GM13977 (cell line): ENCODE data around the gene P3H1.

Experiments
- DNase-seq: peaks from one replicate; pipeline ENCODE4 v3.0.0; 2012; ENCODE audit warnings: low spot score
- CTCF ChIP-seq: IDR thresholded peaks from 2 replicates; pipeline ENCODE4 v1.5.1; 2012; ENCODE audit warnings: mild to moderate bottlenecking, control low read depth; ENCODE audit not compliant: insufficient read depth; ENCODE audit errors: extremely low read depth, missing control alignments
- in situ Hi-C: fragments of 300-500 bp; cut with MboI; formaldehyde crosslinking; loops from one replicate; pipeline ENCODE4 v1.12.0; 2022; ENCODE audit warnings: low sequenced_read_pairs, low pct_unique_long_range_greater_than_20kb, mixed read lengths, inconsistent platforms; ENCODE audit not compliant: unreplicated experiment

P3H1 gene

GRCh38 chr1:42765269-42765668 lies 1.6 kb downstream of the P3H1 start:
- in situ Hi-C loops: loop anchor here (25.0 kb wide), 1 partner anchor 297 kb away; no protein-coding TSS in a partner anchor
- DNase-seq: no peak

GRCh38 chr1:42762269-42762668 lies 4.6 kb downstream of the P3H1 start:
- no peak for TF ChIP-seq CTCF
- DNase-seq: no peak
- in situ Hi-C loops: loop anchor here (25.0 kb wide), 1 partner anchor 300 kb away; no protein-coding TSS in a partner anchor

More at GRCh38 chr1:42765269-42765668, 1.6 kb downstream of the P3H1 start:
- TF ChIP-seq CTCF: no peak

GRCh38 chr1:42761567-42761966 lies 5.3 kb downstream of the P3H1 start:
- in situ Hi-C loops: loop anchor here (25.0 kb wide), 1 partner anchor 301 kb away; no protein-coding TSS in a partner anchor
- no peak for TF ChIP-seq CTCF

GRCh38 chr1:42759114-42759513 lies 7.7 kb downstream of the P3H1 start:
- no peak for TF ChIP-seq CTCF
- in situ Hi-C loops: loop anchor here (25.0 kb wide), 1 partner anchor 303 kb away; no protein-coding TSS in a partner anchor
- no peak for DNase-seq

More at GRCh38 chr1:42761567-42761966, 5.3 kb downstream of the P3H1 start:
- no peak for DNase-seq

- no peak for DNase-seq
- no peak for TF ChIP-seq CTCF
- in situ Hi-C loops: loop anchor here (25.0 kb wide), 1 partner anchor 304 kb away; no protein-coding TSS in a partner anchor
These were observed 8.2 kb downstream of the P3H1 start for GRCh38 chr1:42758641-42759040.

GRCh38 chr1:42757892-42758275 lies 8.9 kb downstream of the P3H1 start:
- TF ChIP-seq CTCF: no peak
- in situ Hi-C loops: loop anchor here (25.0 kb wide), 1 partner anchor 304 kb away; no protein-coding TSS in a partner anchor
- no peak for DNase-seq
